Activated CD4-positive, CD25-positive, alpha-beta regulatory T cell treated with anti-CD3 and anti-CD28 coated beads, Interleukin-2, amount 50 U/mL, for 16 hours (primary cell): ENCODE results near the gene TRIM24.

Experiments used
- DNase-seq: peaks from one replicate; pipeline ENCODE4 v3.0.0-alpha.2; 2020; ENCODE audit warnings: low read depth, low spot score

Gene TRIM24

DNA sequence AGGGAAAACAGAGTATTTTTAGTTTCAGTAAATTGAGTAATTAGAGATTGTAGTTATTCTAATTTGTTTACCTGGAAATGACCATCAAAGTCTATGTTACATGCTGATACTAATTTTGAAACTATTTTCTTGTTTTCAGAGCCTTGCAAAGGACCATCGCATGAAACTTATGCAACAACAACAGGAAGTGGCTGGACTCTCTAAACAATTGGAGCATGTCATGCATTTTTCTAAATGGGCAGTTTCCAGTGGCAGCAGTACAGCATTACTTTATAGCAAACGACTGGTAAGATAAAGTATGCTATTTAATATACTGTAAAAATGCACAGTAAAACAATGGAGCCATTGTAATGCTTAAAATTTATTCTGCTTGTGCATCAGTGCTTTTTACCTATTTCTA is 78.5 kb downstream of the TRIM24 start:
- no peak for DNase-seq

DNA sequence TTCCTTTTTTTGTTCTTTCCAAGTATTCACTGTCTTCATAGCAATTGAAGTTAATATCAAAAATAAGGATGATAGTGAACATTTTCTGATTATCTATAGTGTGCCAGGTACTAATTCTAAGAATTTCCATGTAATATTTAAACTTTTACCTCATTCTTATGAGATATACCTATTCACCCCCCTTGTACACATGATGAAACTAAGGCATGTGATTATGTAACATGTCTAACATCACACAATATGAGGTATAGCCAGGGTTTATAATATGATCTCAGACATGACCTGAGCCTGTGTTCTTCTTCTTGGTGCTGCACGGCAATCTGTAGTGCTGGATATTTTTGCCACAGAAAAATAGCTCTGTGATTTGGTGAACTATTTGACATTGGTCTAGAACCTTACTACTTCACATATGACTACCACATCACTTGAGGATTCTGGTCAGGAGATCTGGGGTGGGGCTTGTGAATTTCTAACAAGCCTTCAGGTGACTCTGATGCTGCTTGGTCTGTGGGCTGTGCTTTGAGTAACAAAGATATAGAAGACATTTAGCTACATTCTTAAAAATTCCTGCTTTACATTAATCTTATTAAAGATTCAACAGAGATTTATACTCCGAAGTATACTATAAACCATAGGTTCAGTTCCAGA is 79.1 kb downstream of the TRIM24 start:
- no peak for DNase-seq

DNA sequence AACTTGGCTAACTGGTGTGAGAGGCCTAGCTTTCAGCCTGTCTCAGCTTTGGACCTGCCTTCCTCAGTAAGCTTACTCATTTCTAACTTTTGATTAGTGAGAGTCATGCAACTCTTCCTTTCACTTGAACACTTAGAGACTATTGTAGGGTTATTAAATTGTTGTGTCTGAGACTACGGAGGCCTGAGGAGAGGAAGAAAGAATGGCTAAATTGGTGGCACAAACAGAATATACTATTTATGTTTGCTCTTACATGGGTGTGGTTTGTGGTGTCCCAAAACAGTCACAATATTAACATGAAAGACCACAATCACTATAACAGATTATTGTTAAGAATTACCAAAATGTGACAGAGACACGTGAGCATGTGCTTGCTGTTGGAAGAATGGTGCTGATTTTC is 82.1 kb downstream of the TRIM24 start:
- no peak for DNase-seq

DNA sequence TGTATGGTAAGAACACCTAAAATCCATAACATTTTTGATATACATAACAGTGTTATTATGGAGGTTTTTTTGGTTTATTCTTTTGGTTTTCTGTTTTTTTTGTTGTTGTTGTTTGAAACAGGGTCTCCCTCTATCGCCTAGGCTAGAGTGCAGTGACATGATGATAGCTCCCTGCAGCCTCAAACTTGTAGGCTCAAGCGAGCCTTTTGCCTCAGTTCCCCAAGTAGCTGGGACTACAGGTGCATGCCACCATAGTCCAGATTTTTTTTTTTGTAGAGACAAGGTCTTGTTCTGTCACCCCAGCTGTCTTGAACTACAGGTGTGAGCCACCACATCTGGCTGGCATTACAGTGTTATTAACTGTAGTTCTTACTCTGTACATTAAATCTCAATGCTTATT is 83.7 kb downstream of the TRIM24 start:
- no peak for DNase-seq

DNA sequence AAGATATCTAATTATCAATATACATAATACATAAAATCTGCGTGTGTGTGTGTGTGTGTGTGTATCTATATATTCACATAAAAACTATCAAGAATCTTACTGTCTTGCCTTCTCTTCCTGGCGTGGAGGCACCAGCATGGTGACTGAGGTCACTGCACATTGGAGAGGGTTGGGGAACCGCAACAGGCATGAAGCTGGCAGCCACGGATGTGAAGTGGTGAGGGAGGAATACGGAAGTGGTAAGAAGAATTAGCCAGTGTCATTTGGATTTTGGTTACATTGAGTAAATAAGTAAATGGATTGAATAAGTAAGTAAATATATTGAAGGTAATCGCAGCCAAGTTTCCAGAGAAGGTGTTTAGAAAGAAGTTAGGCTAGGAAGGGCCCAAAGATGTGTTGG is 85.1 kb downstream of the TRIM24 start:
- no peak for DNase-seq

DNA sequence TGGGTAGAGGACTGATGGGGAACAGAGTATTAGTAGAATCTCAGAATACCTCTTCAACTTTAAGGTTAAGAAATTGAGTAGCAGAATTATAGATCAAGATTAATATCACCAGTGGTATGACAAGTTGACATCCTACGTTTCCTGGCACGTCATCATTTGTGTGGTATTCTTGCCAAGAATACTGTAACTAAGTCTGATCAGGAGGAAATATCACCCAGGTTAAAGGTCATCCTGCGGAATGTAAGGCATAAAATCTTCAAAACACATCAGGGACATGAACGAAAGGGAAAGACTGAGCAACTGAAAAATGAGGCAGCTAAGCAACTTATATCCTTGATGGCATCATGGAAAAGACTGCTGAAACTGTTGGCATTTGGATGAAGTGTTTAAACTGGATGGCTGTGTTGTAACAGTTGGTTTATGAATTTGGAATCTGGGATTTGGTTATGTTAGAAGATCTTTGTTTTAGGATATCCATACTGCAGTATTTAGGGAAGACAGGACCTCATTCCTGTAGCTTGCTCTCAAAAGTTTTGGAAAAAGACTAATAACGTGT is 86.1 kb downstream of the TRIM24 start:
- no peak for DNase-seq

DNA sequence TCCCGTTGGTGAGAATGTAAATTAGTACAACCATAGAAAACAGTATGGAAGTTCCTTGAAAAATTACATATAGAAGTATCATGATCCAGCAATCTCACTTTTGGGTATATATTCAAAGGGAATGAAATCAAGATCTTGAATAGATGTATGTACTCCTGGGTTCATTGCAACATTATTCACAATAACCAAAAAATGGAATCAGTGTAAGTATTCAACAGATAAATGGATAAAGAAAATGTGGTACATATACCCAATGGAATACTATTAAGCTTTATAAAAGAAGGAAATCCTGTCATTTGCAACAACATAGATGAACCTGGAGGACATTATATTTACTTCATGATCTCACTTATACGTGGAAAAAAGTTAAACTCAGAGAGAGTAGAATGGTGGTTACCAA is 86.8 kb downstream of the TRIM24 start:
- DNase-seq: no peak

DNA sequence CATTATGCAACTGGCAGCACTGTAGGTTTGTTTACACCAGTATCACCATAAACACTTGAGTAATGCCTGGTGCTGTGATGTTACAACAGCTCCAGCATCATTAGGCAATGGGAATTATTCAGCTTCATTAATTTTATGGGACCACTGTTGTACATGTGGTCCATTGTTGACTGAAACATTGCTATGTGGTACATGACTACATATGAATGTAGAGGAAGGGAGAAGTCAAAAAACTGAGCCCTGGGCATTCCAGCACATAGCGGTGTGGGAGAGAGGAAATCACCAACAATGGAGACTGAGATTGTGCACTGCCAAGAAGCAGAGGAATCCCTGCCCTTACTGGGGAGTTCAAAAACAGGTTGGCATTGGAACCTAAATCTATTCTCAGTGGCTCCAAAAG is 89.0 kb downstream of the TRIM24 start:
- DNase-seq: no peak

DNA sequence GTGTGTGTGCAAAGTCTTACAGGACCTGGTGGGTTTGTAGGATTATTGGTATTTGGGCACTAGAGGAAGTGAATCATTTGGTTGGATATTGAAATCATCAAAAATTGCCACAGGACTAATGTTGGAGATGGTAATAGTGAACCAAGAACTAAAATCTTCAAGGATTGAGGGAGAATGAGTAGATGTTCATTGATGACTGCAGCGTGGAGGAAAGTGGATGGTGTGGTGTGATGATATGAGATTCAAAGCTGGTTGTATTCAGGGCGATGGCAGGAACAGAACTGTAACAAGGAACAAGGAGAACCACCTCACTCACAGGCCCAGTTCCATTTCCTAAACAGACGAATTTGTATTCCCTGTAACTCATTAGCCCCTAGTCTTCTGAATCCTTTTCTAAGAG is 90.3 kb downstream of the TRIM24 start:
- DNase-seq: no peak

DNA sequence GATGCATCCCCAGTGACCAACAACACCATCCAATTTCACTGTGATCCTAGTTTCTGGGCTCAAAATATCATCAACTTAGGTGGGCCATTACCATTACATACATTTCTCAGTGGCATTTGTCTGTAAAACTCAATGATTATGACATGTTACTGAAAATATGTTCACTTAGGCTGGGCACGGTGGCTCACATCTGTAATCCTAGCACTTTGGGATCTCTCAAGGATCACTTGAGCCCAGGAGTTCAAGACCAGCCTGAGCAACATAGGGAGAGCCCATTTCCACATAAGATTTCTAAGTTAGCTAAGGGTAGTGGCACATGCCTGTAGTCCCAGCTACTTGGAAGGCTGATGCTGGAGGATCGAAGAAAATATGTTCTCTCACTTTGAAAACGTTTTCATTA is 91.0 kb downstream of the TRIM24 start:
- DNase-seq: no peak

DNA sequence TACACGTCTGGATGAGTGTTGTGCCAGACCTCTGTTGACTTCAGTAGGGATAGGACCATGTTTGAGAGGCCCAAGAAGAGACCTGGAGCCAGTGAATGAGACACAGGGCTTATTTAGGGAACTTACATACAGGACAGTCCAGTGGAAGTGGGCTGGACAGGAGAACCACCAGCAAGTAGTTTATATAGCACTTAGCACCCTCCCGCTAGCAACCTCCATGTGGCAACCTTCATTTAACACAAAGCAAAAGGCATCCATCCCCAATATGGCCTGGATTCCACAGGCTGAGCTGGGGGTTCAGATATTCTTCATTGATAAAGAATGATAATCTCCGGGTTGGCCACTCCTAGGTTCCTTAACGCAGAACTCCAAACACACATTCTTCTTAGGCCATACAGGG is 93.7 kb downstream of the TRIM24 start:
- DNase-seq: no peak

DNA sequence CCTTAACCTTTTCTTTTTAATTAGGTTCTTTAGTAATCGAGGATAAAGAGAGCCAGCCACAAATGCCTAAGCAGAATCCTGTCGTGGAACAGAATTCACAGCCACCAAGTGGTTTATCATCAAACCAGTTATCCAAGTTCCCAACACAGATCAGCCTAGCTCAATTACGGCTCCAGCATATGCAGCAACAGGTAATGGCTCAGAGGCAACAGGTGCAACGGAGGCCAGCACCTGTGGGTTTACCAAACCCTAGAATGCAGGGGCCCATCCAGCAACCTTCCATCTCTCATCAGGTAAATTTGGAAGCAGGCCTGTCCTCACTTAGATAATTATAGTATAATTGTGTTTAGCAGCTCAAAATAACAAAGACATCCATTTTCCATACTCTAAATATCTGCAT is 94.6 kb downstream of the TRIM24 start:
- no peak for DNase-seq

DNA sequence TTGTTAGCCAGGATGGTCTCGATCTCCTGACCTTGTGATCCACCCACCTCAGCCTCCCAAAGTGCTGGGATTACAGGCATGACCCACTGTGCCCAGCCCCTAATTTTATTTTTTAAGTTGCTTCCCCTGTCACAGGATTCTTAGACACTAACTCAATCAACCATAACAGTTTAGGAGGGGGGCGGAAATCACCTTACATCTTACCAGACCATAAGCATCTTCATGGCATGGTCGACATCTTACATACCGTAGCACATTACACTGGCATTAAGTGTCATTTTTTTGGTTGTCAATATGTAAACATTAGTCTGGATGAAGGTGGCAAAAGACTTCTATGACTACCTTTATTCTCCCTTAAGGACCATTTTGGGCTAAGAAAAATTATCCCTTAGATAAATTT is 95.6 kb downstream of the TRIM24 start:
- DNase-seq: no peak

DNA sequence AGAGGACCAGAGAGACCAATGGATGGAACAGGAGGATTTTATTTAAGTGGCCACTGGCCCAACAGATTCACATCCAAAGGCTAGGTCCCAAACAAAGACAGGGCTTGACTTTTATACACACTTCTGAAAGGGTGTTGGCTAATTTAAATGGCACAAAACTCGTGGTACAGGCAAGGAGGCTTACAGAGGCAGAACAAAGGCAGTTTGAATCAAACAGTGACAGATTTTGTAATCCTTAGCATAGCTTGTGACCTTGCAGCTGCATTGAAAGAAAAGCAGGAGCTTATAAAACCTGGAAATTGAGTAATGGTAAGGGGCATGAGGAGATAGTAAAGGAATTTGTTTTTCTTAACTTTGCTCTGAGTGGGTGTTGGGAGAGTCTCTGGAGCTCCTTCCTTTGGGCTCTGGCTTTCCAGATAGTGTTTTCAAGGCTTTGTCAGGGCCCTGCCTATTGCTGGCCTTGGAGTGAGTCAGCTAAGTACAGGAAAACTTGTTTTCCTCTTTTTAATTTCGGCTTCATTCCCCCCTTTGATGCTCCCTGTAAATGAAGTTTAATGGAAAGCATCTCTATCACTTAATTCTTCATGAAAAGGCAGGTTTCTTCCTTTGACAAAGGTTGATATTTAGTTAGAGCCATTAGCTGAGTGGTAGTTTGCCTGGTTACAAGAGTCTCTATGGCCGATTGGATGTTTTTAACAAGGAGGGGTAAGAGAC is 96.9 kb downstream of the TRIM24 start:
- no peak for DNase-seq

DNA sequence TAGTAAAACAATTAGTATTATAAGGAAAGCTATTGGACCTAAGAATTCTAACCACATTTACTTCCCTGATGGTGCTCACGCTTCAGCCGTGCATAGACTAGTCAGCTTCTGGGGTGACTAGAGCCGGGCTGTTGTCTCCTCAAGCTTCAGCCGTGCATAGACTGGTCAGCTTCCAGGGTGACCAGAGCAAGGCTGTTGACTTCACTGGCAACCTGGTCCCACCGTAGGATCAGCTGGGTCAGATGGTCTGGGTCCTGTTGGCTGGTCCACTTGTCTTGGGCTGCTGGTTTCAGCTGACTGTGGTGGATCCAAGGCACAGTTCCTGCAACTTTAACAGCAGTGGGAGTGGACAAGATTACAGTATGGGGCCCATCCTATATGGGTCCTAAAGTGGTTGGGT is 99.4 kb downstream of the TRIM24 start:
- no peak for DNase-seq

DNA sequence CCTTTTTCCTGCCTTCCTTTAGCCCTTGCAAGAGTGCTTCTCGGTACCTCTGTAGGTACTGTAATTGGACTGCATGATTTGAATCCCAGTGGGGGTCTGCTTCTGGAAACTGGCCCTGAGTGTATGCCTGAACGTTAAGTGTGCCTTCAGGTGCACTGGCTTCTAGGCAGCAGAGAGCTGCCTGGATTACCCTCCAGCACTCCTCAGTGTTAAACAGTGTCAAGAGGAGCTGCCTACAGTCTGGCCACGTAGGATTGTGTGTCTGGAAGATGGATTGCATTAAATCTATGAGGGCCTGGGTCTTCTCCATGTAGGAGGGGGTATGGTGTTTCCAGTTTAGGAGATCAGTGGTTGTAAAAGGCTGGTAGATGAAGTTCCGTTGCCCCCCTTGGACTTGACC is 103.7 kb downstream of the TRIM24 start:
- DNase-seq: no peak

DNA sequence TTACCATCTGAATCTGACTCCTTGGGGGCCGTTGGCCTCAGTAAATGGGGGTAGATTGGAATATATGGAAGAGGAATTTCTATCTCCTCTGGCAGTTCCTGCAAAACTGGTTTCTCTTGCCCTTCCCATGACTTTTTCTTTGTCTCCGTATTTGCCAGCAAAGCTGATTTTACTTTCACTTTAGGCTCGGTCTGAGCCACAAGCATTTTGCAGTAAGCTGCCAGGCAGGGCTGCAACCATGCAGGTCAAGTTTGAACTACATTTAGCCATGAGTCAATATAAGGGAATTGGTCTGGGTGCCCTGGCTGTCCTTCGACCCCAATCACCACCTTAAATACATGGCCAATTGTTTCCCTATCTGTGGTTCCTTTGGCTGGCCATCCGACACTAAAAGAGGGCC is 104.3 kb downstream of the TRIM24 start:
- DNase-seq: no peak

DNA sequence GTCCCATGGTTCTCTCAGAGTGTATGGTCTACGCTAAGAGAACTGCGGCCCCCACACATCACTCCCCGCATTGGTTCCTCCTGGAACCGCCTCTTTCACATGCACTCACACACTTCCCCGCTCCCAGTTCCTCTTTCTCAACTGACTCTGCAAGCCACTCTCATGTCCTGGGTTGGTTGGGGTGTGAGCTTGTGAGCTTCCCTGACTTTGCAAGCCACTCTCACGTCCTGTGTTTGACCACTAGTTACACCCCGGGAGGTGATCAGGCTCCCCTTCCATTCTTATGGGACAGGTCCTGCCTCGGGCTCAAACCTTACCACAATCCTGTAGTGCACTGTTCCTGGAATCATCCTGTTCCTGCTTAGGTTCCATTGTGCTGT is 105.0 kb downstream of the TRIM24 start:
- DNase-seq: no peak

DNA sequence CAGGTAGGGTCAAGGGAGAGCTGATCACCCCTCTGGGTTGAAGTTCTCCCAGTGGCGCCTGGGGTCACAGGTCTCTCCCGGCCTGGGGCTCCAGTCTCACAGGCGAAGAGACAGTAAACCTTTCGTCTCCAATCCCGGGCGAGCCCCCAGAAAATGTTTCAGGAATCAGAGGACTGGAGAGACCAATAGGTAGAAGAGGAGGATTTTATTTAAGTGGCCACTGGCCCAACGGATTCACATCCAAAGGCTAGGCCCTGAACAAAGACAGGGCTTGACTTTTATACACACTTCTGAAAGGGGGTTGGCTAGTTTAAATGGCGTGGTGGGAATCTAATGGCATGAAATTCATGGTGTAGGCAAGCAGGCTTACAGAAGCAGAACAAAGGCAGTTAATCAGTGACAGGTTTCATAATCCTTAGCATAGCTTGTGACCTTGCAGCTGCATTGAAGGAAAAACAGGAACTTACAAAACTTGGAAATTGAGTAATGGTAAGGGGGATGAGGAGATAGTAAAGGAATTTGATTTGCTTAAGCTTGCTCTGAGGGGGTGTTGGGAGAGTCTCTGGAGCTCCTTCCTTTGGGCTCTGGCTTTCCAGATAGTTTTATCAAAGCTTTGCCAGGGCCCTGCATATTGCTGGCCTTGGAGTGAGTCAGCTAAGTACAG is 105.5 kb downstream of the TRIM24 start:
- no peak for DNase-seq

DNA sequence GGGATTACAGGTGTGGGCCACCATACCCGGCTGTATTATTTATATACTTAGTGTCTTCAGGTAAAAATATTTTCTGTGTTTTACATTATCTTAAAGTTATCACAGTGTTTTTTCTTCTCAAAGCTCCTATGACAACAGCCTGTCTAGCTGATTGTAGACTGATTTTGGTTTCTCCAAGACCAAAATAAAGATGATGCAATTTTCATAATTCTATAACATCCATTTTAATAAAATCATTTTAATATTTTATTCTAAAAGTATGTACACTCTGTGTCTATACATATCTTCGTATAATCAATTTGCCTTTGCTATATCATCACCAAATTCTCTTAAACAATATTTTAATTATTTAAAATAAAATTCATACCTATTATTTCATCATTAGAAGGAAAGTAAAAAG is 108.6 kb downstream of the TRIM24 start:
- no peak for DNase-seq

DNA sequence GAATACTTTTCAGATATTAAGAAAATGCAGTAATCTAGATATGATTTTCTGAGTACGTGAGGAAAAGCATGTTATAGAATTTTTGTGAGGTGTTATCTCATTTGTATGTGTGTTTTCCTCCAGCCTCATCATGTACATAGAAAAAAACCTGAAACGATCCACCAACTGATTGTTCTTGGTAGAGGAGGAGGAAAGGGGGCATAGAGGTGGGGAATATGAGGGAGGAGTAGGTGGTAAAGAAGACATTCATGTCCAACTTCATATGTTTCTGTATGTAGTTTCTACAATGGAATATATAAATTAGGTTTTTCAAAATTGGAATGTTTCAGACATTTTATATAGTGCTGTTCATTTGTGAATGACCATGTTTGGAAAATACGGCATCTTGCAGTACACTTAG is 109.4 kb downstream of the TRIM24 start:
- DNase-seq: no peak

DNA sequence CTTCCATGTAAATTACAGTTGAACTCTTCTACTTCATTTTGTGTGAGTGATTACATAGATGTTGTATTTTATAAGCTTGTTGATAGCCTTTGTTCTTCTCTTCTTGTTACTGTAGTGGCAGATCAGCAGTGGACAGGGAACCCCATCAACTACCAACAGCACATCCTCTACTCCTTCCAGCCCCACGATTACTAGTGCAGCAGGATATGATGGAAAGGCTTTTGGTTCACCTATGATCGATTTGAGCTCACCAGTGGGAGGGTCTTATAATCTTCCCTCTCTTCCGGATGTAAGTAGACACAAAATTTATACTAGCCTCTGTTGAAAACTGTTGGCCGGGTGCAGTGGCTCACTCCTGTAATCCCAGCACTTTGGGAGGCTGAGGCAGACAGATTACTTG is 110.7 kb downstream of the TRIM24 start:
- DNase-seq: no peak

DNA sequence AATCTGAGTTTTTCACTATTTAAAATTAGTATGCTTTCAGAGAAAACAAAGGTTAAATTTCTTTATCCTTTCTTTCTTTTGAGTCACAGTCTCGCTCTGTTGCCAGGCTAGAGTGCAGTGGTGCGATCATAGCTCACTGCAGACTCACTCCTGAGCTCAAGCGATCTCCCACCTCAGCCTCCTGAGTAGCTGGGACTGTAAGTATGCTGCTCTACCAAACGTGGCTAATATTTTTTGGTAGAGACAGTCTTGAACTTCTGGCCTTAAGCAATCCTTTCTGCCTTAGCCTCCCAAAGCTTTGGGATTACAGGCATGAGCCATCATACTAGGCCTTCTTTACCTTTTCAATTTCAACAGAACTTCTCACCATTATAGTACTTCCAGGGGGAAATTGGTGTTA is 113.7 kb downstream of the TRIM24 start:
- DNase-seq: no peak
